PC-3 (cell line): Measurements from ENCODE around the gene PRMT1.

Experiments used
- EZH2 ChIP-seq: fragments of 300-600 bp; sonication (generic); IDR thresholded peaks from one replicate; pipeline ENCODE4 v1.6.1; 2017; ENCODE audit warnings: antibody characterized with exemption, mild to moderate bottlenecking, low read length; ENCODE audit not compliant: unreplicated experiment
- EZH2phosphoT487 ChIP-seq: fragments of 300-600 bp; sonication (generic); IDR thresholded peaks from 2 replicates; pipeline ENCODE4 v1.6.1; 2018; ENCODE audit warnings: mild to moderate bottlenecking, antibody characterized with exemption, low read length, borderline replicate concordance
- TF ChIP-seq, protein P1 (sequence below): fragments of 300-600 bp; sonication (generic); conservative IDR thresholded peaks from 2 replicates; pipeline ENCODE4 v1.5.1; 2017; ENCODE audit warnings: antibody characterized with exemption, low read depth, mild to moderate bottlenecking, low read length

DNA sequence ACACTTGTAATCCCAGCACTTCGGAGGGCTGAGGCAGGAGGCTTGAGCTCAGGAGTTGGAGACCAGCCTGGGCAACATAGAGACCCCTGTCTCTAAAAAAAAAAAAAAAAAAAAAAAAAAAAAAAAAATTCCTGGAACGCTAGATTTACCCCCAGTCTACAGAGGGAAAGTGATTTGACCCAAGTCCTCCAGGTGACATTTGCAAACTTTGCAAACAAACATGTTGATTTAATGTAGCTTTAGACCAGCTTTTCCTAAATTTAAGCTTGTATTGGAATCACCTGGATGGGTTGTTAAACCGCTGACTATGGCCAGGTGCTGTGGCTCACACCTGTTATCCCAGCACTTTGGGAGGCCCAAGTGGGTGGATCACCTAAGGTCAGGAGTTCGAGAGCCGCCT is 22.3 kb downstream of the PRMT1 start:
- TF ChIP-seq, protein P1, sequence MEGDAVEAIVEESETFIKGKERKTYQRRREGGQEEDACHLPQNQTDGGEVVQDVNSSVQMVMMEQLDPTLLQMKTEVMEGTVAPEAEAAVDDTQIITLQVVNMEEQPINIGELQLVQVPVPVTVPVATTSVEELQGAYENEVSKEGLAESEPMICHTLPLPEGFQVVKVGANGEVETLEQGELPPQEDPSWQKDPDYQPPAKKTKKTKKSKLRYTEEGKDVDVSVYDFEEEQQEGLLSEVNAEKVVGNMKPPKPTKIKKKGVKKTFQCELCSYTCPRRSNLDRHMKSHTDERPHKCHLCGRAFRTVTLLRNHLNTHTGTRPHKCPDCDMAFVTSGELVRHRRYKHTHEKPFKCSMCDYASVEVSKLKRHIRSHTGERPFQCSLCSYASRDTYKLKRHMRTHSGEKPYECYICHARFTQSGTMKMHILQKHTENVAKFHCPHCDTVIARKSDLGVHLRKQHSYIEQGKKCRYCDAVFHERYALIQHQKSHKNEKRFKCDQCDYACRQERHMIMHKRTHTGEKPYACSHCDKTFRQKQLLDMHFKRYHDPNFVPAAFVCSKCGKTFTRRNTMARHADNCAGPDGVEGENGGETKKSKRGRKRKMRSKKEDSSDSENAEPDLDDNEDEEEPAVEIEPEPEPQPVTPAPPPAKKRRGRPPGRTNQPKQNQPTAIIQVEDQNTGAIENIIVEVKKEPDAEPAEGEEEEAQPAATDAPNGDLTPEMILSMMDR: no peak
- TF ChIP-seq EZH2phosphoT487 (no peak), EZH2 (no peak)
